BE2C (cell line): ENCODE results near the gene C1QL1.

Experiments
- DNase-seq: peaks from one replicate; pipeline ENCODE4 v3.0.0-alpha.2; 2020
- H3K27me3 ChIP-seq: fragments of 250-450 bp; sonication (Bioruptor Pico); 2 replicates; pipeline ENCODE4 v1.5.1; 2020; ENCODE audit warnings: mild to moderate bottlenecking
- H3K36me3 ChIP-seq: fragments of 250-450 bp; sonication (Bioruptor Pico); 2 replicates; pipeline ENCODE4 v1.5.1; 2020; ENCODE audit warnings: mild to moderate bottlenecking
- H3K4me1 ChIP-seq: fragments of 250-450 bp; sonication (Bioruptor Pico); 2 replicates; pipeline ENCODE4 v1.5.1; 2020
- H3K4me3 ChIP-seq: 2 replicates; pipeline ENCODE4 v1.5.1; 2011; ENCODE audit warnings: low read depth, low read length
- H3K9me3 ChIP-seq: fragments of 250-450 bp; sonication (Bioruptor Pico); 2 replicates; pipeline ENCODE4 v1.5.1; 2020
- CTCF ChIP-seq: IDR thresholded peaks from 2 replicates; pipeline ENCODE4 v1.5.1; 2012; ENCODE audit warnings: mild to moderate bottlenecking, low read depth, low read length

The C1QL1 gene

GRCh38 chr17:44925731-44926697 lies 42.1 kb downstream of the C1QL1 start:
- TF ChIP-seq CTCF, result no peak
- Histone ChIP-seq H3K4me1 (peaks cover 31% of the 10 kb centered on the region), H3K36me3 (peaks cover 56% of the 10 kb centered on the region), H3K9me3 (no peaks in the 10 kb centered on the region), H3K27me3 (no peaks in the 10 kb centered on the region), H3K4me3 (no peak overlapping the region)
- DNase-seq, result peak; percentile 9

- H3K27me3 ChIP-seq, result no peaks in the 10 kb centered on the region
- H3K36me3 ChIP-seq, result peaks cover 37% of the 10 kb centered on the region
- no peak overlapping the region for H3K4me3 ChIP-seq
- H3K9me3 ChIP-seq, result no peaks in the 10 kb centered on the region
- peak; percentile 11 for DNase-seq
- peaks cover 46% of the 10 kb centered on the region for H3K4me1 ChIP-seq
- no peak for TF ChIP-seq CTCF
Observed at GRCh38 chr17:44924107-44924544, 44.0 kb downstream of the C1QL1 start.

- H3K9me3 ChIP-seq, result no peaks in the 10 kb centered on the region
- no peaks in the 10 kb centered on the region for H3K27me3 ChIP-seq
- TF ChIP-seq CTCF, result no peak
- H3K4me3 ChIP-seq, result no peak overlapping the region
- H3K4me1 ChIP-seq, result peaks cover 46% of the 10 kb centered on the region
- DNase-seq, result peak; percentile 23
- H3K36me3 ChIP-seq, result peaks cover 25% of the 10 kb centered on the region
Observed at GRCh38 chr17:44922746-44923470, 45.2 kb downstream of the C1QL1 start.

- DNase-seq, result no peak
- Histone ChIP-seq H3K4me3 (no peak overlapping the region), H3K9me3 (no peaks in the 10 kb centered on the region), H3K36me3 (peaks cover 17% of the 10 kb centered on the region), H3K4me1 (peaks cover 46% of the 10 kb centered on the region), H3K27me3 (no peaks in the 10 kb centered on the region)
- no peak for TF ChIP-seq CTCF
Observed at GRCh38 chr17:44922136-44922535, 46.0 kb downstream of the C1QL1 start.

- Histone ChIP-seq H3K4me3 (no peak overlapping the region), H3K9me3 (no peaks in the 10 kb centered on the region), H3K27me3 (no peaks in the 10 kb centered on the region), H3K4me1 (peaks cover 46% of the 10 kb centered on the region), H3K36me3 (peaks cover 9% of the 10 kb centered on the region)
- TF ChIP-seq CTCF, result peak; percentile 20
- DNase-seq, result peak; percentile 84
Observed at GRCh38 chr17:44921122-44921882, 46.8 kb downstream of the C1QL1 start.
